HG02759 (cell line): ENCODE results near the gene FRYL.
"Not testable (repeated sequence)": the region's sequence is repeated elsewhere in the genome, so short reads cannot be mapped to it uniquely, and the experiment has no call there.

Source experiments
- ATAC-seq: cut with Tn5 transposase; IDR thresholded peaks from one replicate; pipeline ENCODE4 v1.9.1; 2021; ENCODE audit warnings: mild to moderate bottlenecking, moderate library complexity; ENCODE audit not compliant: unreplicated experiment

Gene FRYL

GRCh38 chr4:48704091-48704802, 75.8 kb downstream of the FRYL start:
- no peak for ATAC-seq

GRCh38 chr4:48699475-48699874, 80.6 kb downstream of the FRYL start:
- ATAC-seq, result peak; percentile 15

- no peak for ATAC-seq
Measured at GRCh38 chr4:48698029-48698971, 81.8 kb downstream of the FRYL start.

- ATAC-seq, result not testable (repeated sequence)
Measured at GRCh38 chr4:48697516-48697915, 82.6 kb downstream of the FRYL start.

- no peak for ATAC-seq
Measured at GRCh38 chr4:48694824-48695223, 85.3 kb downstream of the FRYL start.

GRCh38 chr4:48693856-48694574, 86.1 kb downstream of the FRYL start:
- ATAC-seq, result no peak

- no peak for ATAC-seq
Measured at GRCh38 chr4:48692897-48693296, 87.2 kb downstream of the FRYL start.

GRCh38 chr4:48692044-48692443, 88.0 kb downstream of the FRYL start:
- ATAC-seq, result no peak

GRCh38 chr4:48688953-48689352, 91.1 kb downstream of the FRYL start:
- ATAC-seq, result no peak

GRCh38 chr4:48687313-48688051, 92.6 kb downstream of the FRYL start:
- no peak for ATAC-seq

GRCh38 chr4:48686369-48686768, 93.7 kb downstream of the FRYL start:
- ATAC-seq, result no peak

GRCh38 chr4:48683784-48684666, 96.1 kb downstream of the FRYL start:
- ATAC-seq, result peak; percentile 78

- not testable (repeated sequence) for ATAC-seq
Measured at GRCh38 chr4:48682870-48683269, 97.2 kb downstream of the FRYL start.

- ATAC-seq, result peak; percentile 85
Measured at GRCh38 chr4:48681856-48682255, 98.2 kb downstream of the FRYL start.

- no peak for ATAC-seq
Measured at GRCh38 chr4:48680848-48681568, 99.1 kb downstream of the FRYL start.

- no peak for ATAC-seq
Measured at GRCh38 chr4:48673537-48673936, 106.5 kb downstream of the FRYL start.

- no peak for ATAC-seq
Measured at GRCh38 chr4:48670587-48670986, 109.5 kb downstream of the FRYL start.

- ATAC-seq, result no peak
Measured at GRCh38 chr4:48669086-48669485, 111.0 kb downstream of the FRYL start.
